GM19324 (cell line): ENCODE results near the gene FRMPD4.

Source experiments
- ATAC-seq: cut with Tn5 transposase; IDR thresholded peaks from one replicate; pipeline ENCODE4 v1.9.1; 2021; ENCODE audit warnings: mild to moderate bottlenecking, moderate library complexity; ENCODE audit not compliant: unreplicated experiment, low FRiP score

FRMPD4 gene

GRCh38 chrX:12210196-12210815 is 72.0 kb downstream of the FRMPD4 start:
- no peak for ATAC-seq

- ATAC-seq, result no peak
Observed at GRCh38 chrX:12210971-12211370, 72.7 kb downstream of the FRMPD4 start.

- ATAC-seq, result no peak
Observed at GRCh38 chrX:12223650-12224049, 85.4 kb downstream of the FRMPD4 start.

GRCh38 chrX:12225107-12225506 is 86.8 kb downstream of the FRMPD4 start:
- no peak for ATAC-seq

- no peak for ATAC-seq
Observed at GRCh38 chrX:12227412-12228041, 89.3 kb downstream of the FRMPD4 start.

GRCh38 chrX:12228862-12229261 is 90.6 kb downstream of the FRMPD4 start:
- no peak for ATAC-seq

- ATAC-seq, result no peak
Observed at GRCh38 chrX:12229986-12230385, 91.7 kb downstream of the FRMPD4 start.

- ATAC-seq, result no peak
Observed at GRCh38 chrX:12234534-12235329, 96.5 kb downstream of the FRMPD4 start.

GRCh38 chrX:12236156-12236555 is 97.9 kb downstream of the FRMPD4 start:
- no peak for ATAC-seq

- ATAC-seq, result no peak
Observed at GRCh38 chrX:12237131-12237530, 98.9 kb downstream of the FRMPD4 start.

- ATAC-seq, result no peak
Observed at GRCh38 chrX:12237771-12238170, 99.5 kb downstream of the FRMPD4 start.

- ATAC-seq, result no peak
Observed at GRCh38 chrX:12239356-12240082, 101.2 kb downstream of the FRMPD4 start.

- ATAC-seq, result no peak
Observed at GRCh38 chrX:12240491-12240890, 102.2 kb downstream of the FRMPD4 start.

GRCh38 chrX:12241026-12241425 is 102.8 kb downstream of the FRMPD4 start:
- ATAC-seq, result no peak

GRCh38 chrX:12245650-12246645 is 107.7 kb downstream of the FRMPD4 start:
- no peak for ATAC-seq

- no peak for ATAC-seq
Observed at GRCh38 chrX:12249997-12250396, 111.7 kb downstream of the FRMPD4 start.

- no peak for ATAC-seq
Observed at GRCh38 chrX:12263211-12263610, 124.9 kb downstream of the FRMPD4 start.

- ATAC-seq, result no peak
Observed at GRCh38 chrX:12269484-12269883, 131.2 kb downstream of the FRMPD4 start.

GRCh38 chrX:12278151-12278550 is 139.9 kb downstream of the FRMPD4 start:
- no peak for ATAC-seq

GRCh38 chrX:12282991-12283390 is 144.7 kb downstream of the FRMPD4 start:
- ATAC-seq, result no peak
